ENCODE measurements around the gene SAMD4A.

Gene SAMD4A

GRCh38 chr14:54686219-54686870 is 119.4 kb downstream of the SAMD4A start:
- POLR2A ChIA-PET: no interaction called here
- CTCF ChIA-PET: interaction anchor here (1.7 kb wide), 1 partner anchor 87 kb away, joined by 5 read pairs; no protein-coding TSS in a partner anchor
- no peak for DNase-seq (ENCODE audit: extremely low spot score)

GRCh38 chr14:54686871-54687749 is 120.2 kb downstream of the SAMD4A start:
- CTCF ChIA-PET: no interaction called here
- no peak for TF ChIP-seq CTBP1 (IDR thresholded peaks at IDR 0.05; ENCODE audit: borderline replicate concordance)
- no peak for TF ChIP-seq FOXM1 (IDR thresholded peaks at IDR 0.05; ENCODE audit: borderline replicate concordance)
- no peak for TF ChIP-seq ELF4 (IDR thresholded peaks at IDR 0.05)
- no peak for TF ChIP-seq L3MBTL2 (conservative IDR thresholded peaks at IDR 0.05)
- no peak for TF ChIP-seq SUZ12 (IDR thresholded peaks at IDR 0.05)
- TF ChIP-seq LEF1 (IDR thresholded peaks at IDR 0.05; ENCODE audit: borderline replicate concordance): no peak
- TF ChIP-seq FOXK2 (IDR thresholded peaks at IDR 0.05): no peak
- no peak for TF ChIP-seq TARDBP (IDR thresholded peaks at IDR 0.05)
- no peak for TF ChIP-seq FOXA1 (IDR thresholded peaks at IDR 0.05)
- TF ChIP-seq BHLHE40 (IDR thresholded peaks at IDR 0.05; ENCODE audit: borderline replicate concordance): no peak
- no peak for TF ChIP-seq ARNT (IDR thresholded peaks at IDR 0.05)
- no peak for TF ChIP-seq NFRKB (IDR thresholded peaks at IDR 0.05)
- TF ChIP-seq PKNOX1 (IDR thresholded peaks at IDR 0.05): no peak
- TF ChIP-seq ZNF384 (IDR thresholded peaks at IDR 0.05): no peak
- no peak for TF ChIP-seq SP1 (IDR thresholded peaks at IDR 0.05)
- TF ChIP-seq HDGF (IDR thresholded peaks at IDR 0.05; ENCODE audit: borderline replicate concordance): no peak
- POLR2A ChIA-PET: no interaction called here
- DNase-seq (ENCODE audit: extremely low spot score): no peak

More at GRCh38 chr14:54686219-54686870, 119.4 kb downstream of the SAMD4A start:
- TF ChIP-seq BHLHE40 (IDR thresholded peaks at IDR 0.05; ENCODE audit: borderline replicate concordance): no peak
- no peak for TF ChIP-seq ZNF384 (IDR thresholded peaks at IDR 0.05)
- TF ChIP-seq L3MBTL2 (conservative IDR thresholded peaks at IDR 0.05): no peak
- TF ChIP-seq ELF4 (IDR thresholded peaks at IDR 0.05): no peak
- TF ChIP-seq FOXM1 (IDR thresholded peaks at IDR 0.05; ENCODE audit: borderline replicate concordance): no peak
- no peak for TF ChIP-seq LEF1 (IDR thresholded peaks at IDR 0.05; ENCODE audit: borderline replicate concordance)
- no peak for TF ChIP-seq ARNT (IDR thresholded peaks at IDR 0.05)
- no peak for TF ChIP-seq SUZ12 (IDR thresholded peaks at IDR 0.05)
- no peak for TF ChIP-seq FOXA1 (IDR thresholded peaks at IDR 0.05)
- TF ChIP-seq FOXK2 (IDR thresholded peaks at IDR 0.05): no peak

GRCh38 chr14:54687750-54688119 is 120.8 kb downstream of the SAMD4A start:
- CTCF ChIA-PET: no interaction called here

GRCh38 chr14:54688229-54688628 is 121.3 kb downstream of the SAMD4A start:
- no peak for DNase-seq (ENCODE audit: extremely low spot score)
- TF ChIP-seq ZNF384 (IDR thresholded peaks at IDR 0.05) (no peak), SUZ12 (IDR thresholded peaks at IDR 0.05) (no peak), HDGF (IDR thresholded peaks at IDR 0.05; ENCODE audit: borderline replicate concordance) (no peak), SP1 (IDR thresholded peaks at IDR 0.05) (no peak), CTBP1 (IDR thresholded peaks at IDR 0.05; ENCODE audit: borderline replicate concordance) (no peak), FOXK2 (IDR thresholded peaks at IDR 0.05) (no peak), FOXM1 (IDR thresholded peaks at IDR 0.05; ENCODE audit: borderline replicate concordance) (no peak), PKNOX1 (IDR thresholded peaks at IDR 0.05) (no peak), ELF4 (IDR thresholded peaks at IDR 0.05) (no peak), L3MBTL2 (conservative IDR thresholded peaks at IDR 0.05) (no peak), LEF1 (IDR thresholded peaks at IDR 0.05; ENCODE audit: borderline replicate concordance) (no peak), TARDBP (IDR thresholded peaks at IDR 0.05) (no peak), FOXA1 (IDR thresholded peaks at IDR 0.05) (no peak), ARNT (IDR thresholded peaks at IDR 0.05) (no peak)
- ChIA-PET CTCF (no interaction called here), POLR2A (no interaction called here)

More at GRCh38 chr14:54687750-54688119, 120.8 kb downstream of the SAMD4A start:
- TF ChIP-seq SP1 (IDR thresholded peaks at IDR 0.05) (no peak), L3MBTL2 (conservative IDR thresholded peaks at IDR 0.05) (no peak), ARNT (IDR thresholded peaks at IDR 0.05) (no peak), CTBP1 (IDR thresholded peaks at IDR 0.05; ENCODE audit: borderline replicate concordance) (no peak), ELF4 (IDR thresholded peaks at IDR 0.05) (no peak), HDGF (IDR thresholded peaks at IDR 0.05; ENCODE audit: borderline replicate concordance) (no peak), TARDBP (IDR thresholded peaks at IDR 0.05) (no peak), PKNOX1 (IDR thresholded peaks at IDR 0.05) (no peak), FOXK2 (IDR thresholded peaks at IDR 0.05) (no peak), LEF1 (IDR thresholded peaks at IDR 0.05; ENCODE audit: borderline replicate concordance) (no peak), NFRKB (IDR thresholded peaks at IDR 0.05) (no peak), BHLHE40 (IDR thresholded peaks at IDR 0.05; ENCODE audit: borderline replicate concordance) (no peak), FOXA1 (IDR thresholded peaks at IDR 0.05) (no peak)
- DNase-seq (ENCODE audit: extremely low spot score): no peak
- POLR2A ChIA-PET: no interaction called here

- no peak for DNase-seq (ENCODE audit: extremely low spot score)
- ChIA-PET CTCF (interaction anchor here (0.7 to 2.0 kb wide), 3 partner anchors 33 to 124 kb away, joined by 4 to 12 read pairs (median 5); no protein-coding TSS in a partner anchor), POLR2A (interaction anchor here (2.0 kb wide), 1 partner anchor 125 kb away, joined by 7 read pairs; no protein-coding TSS in a partner anchor)
- TF ChIP-seq FOXK2 (IDR thresholded peaks at IDR 0.05): no peak
Measured at GRCh38 chr14:54689928-54690327, 123.0 kb downstream of the SAMD4A start.

Data from HEK293T (cell line).